ENCODE data around the gene RYK. TPM values are rescaled to one million over a fixed set of nuclear protein-coding genes. Genes with fewer than 3 reads are reported as not detected.

The RYK gene
- polyA plus RNA-seq, 2 of the 4 experiments (the other 2 are of a cell fraction), result 28.4 to 41.9 TPM

DNA sequence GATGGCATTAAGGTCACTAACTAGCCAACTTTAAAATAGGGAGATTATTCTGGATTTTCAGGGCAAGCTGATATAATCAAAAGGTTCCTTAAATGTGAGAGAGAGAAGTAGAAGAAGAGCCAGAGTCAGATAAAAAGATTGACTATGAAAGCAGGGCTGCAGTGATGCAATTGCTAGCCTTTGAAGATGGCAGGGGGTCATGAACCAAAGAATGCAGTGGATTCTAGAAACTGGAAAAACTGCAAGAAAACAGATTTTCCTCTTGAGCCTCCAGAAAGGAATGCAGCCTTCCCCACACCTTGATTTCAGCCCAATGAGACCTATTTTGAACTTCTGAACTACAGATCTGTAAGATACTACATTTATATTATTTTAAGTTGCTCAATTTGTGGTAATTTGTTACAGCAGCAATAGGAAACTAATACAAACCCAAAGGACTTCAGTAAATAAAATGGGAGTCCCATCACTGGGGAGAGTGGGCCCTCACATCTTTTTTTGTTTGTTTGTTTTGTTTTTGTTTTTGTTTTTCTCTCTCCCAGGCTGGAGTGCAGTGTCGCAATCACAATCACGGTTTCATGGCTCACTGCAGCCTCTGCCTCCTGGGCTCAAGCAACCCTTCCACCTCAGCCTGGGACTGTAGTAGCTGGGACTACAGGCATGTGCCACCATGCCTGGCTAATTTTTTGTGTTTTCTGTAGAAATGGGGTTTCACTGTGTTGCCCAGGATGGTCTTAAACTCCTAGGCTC is 31.4 kb upstream of the RYK start:
- H3K9me3 ChIP-seq, result no peaks in the 10 kb centered on the region
- CTCF ChIA-PET, result interaction anchor here (0.9 to 1.8 kb wide), 2 partner anchors 12 to 26 kb away, joined by 3 to 7 read pairs; no protein-coding TSS in a partner anchor
- TF ChIP-seq MYC (IDR thresholded peaks at IDR 0.05; ENCODE audit: borderline replicate concordance, low read length) (no peak), TFCP2L1 (CRISPR knock-in tag; IDR thresholded peaks at IDR 0.05) (no peak), SREBF2 (IDR thresholded peaks at IDR 0.05) (no peak), RAD21 (conservative IDR thresholded peaks at IDR 0.05 in 1 of 2, IDR thresholded peaks at IDR 0.05 in 1 of 2) (no peak), ESRRA (IDR thresholded peaks at IDR 0.05; ENCODE audit: borderline replicate concordance, low read length) (no peak), RFX5 (IDR thresholded peaks at IDR 0.05) (no peak), CEBPB (IDR thresholded peaks at IDR 0.05) (0 out of 4 replicates have a peak, but pooled peaks of 1 of the 2 experiments have one; percentile 8), TP53 (CRISPR knock-in tag; IDR thresholded peaks at IDR 0.05) (no peak)
- FAIRE-seq (no peak), ATAC-seq (no peak), DNase-seq (ENCODE audit: low read depth in 1 of 2, low spot score in 1 of 2) (no peak)
- POLR2A ChIA-PET, result no interaction called here
- 84% methylated on average over 2 of the region's 2 CpGs for WGBS (ENCODE audit: missing lambda C conversion rate)
- H3K27ac ChIP-seq, result no peak overlapping the region
- H3K4me1 ChIP-seq, result no peaks in the 10 kb centered on the region
- H3K4me2 ChIP-seq, result no peak overlapping the region
- H3K4me3 ChIP-seq, result no peak overlapping the region

DNA sequence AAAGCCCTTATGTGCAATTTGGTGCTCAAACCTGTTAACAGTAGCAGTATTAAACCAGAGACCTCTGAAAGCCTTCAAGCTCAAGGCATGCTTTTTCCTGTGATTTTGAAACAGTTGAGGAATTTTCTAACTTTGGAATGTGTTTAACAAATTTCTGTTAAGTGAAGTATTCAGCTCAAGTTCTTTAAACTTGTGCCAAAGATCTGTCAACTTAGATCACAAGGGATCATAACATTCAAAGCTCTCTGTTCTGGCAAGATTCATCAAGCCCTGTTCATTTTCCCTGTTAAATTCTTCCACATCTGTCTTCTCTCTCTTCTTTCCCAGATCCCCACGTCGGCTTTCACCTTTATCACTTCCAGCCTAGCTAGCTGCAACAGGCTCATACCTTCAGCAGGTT is 28.8 kb upstream of the RYK start:
- Histone ChIP-seq H3K4me1 (no peaks in the 10 kb centered on the region), H3K4me3 (no peak overlapping the region), H3K4me2 (no peak overlapping the region), H3K9me3 (no peaks in the 10 kb centered on the region), H3K27ac (no peak overlapping the region)
- TF ChIP-seq, protein P1, sequence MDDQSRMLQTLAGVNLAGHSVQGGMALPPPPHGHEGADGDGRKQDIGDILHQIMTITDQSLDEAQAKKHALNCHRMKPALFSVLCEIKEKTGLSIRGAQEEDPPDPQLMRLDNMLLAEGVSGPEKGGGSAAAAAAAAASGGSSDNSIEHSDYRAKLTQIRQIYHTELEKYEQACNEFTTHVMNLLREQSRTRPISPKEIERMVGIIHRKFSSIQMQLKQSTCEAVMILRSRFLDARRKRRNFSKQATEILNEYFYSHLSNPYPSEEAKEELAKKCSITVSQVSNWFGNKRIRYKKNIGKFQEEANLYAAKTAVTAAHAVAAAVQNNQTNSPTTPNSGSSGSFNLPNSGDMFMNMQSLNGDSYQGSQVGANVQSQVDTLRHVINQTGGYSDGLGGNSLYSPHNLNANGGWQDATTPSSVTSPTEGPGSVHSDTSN (IDR thresholded peaks at IDR 0.05), result no peak
- TF ChIP-seq, protein P2, sequence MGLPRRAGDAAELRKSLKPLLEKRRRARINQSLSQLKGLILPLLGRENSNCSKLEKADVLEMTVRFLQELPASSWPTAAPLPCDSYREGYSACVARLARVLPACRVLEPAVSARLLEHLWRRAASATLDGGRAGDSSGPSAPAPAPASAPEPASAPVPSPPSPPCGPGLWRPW (IDR thresholded peaks at IDR 0.05), result no peak
- TF ChIP-seq, protein P3, sequence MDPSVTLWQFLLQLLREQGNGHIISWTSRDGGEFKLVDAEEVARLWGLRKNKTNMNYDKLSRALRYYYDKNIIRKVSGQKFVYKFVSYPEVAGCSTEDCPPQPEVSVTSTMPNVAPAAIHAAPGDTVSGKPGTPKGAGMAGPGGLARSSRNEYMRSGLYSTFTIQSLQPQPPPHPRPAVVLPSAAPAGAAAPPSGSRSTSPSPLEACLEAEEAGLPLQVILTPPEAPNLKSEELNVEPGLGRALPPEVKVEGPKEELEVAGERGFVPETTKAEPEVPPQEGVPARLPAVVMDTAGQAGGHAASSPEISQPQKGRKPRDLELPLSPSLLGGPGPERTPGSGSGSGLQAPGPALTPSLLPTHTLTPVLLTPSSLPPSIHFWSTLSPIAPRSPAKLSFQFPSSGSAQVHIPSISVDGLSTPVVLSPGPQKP (IDR thresholded peaks at IDR 0.05; ENCODE audit: low read depth, low read length), result no peak
- TF ChIP-seq ZNF302 (CRISPR knock-in tag; IDR thresholded peaks at IDR 0.05), result no peak
- TF ChIP-seq RAD21 (conservative IDR thresholded peaks at IDR 0.05 in 1 of 2, IDR thresholded peaks at IDR 0.05 in 1 of 2), result no peak
- no peak for TF ChIP-seq ZC3H11A (IDR thresholded peaks at IDR 0.05)
- TF ChIP-seq EHF (CRISPR knock-in tag; IDR thresholded peaks at IDR 0.05), result no peak
- TF ChIP-seq CBX2 (IDR thresholded peaks at IDR 0.05; ENCODE audit: borderline replicate concordance, low read depth), result no peak
- no peak for TF ChIP-seq HEYL (CRISPR knock-in tag; IDR thresholded peaks at IDR 0.05)
- no peak for TF ChIP-seq CHD4 (IDR thresholded peaks at IDR 0.05; ENCODE audit: borderline replicate concordance)
- no peak for TF ChIP-seq RFX5 (IDR thresholded peaks at IDR 0.05)
- TF ChIP-seq MAZ (IDR thresholded peaks at IDR 0.05; ENCODE audit: borderline replicate concordance, low read depth, low read length), result no peak
- TF ChIP-seq GATA3 (IDR thresholded peaks at IDR 0.05; ENCODE audit: borderline replicate concordance), result no peak
- no peak for TF ChIP-seq HOXB13 (CRISPR knock-in tag; IDR thresholded peaks at IDR 0.05; ENCODE audit: low read depth)
- TF ChIP-seq HOXB5 (CRISPR knock-in tag; IDR thresholded peaks at IDR 0.05), result no peak
- TF ChIP-seq ZFP36 (IDR thresholded peaks at IDR 0.05; ENCODE audit: borderline replicate concordance, partially characterized antibody), result no peak
- TF ChIP-seq BHLHE40 (IDR thresholded peaks at IDR 0.05; ENCODE audit: low read depth, low read length), result no peak
- no peak for TF ChIP-seq CHD2 (IDR thresholded peaks at IDR 0.05; ENCODE audit: low read length, partially characterized antibody)
- TF ChIP-seq CBX8 (IDR thresholded peaks at IDR 0.05), result no peak
- no peak for FAIRE-seq
- no peak for ATAC-seq
- POLR2A ChIA-PET, result no interaction called here
- 83% methylated on average over 2 of the region's 2 CpGs for WGBS (ENCODE audit: missing lambda C conversion rate)
- CTCF ChIA-PET, result no interaction called here
- no peak for DNase-seq (ENCODE audit: low read depth in 1 of 2, low spot score in 1 of 2)

All from A549 (cell line).